Measurements from ENCODE around the gene LRRIQ4.

LRRIQ4 gene

GRCh38 chr3:169861871-169862270 lies 49.2 kb downstream of the LRRIQ4 start:
- no peak for DNase-seq

GRCh38 chr3:169863458-169863899 lies 50.8 kb downstream of the LRRIQ4 start:
- peak; percentile 58 for DNase-seq

GRCh38 chr3:169864270-169864669 lies 51.6 kb downstream of the LRRIQ4 start:
- no peak for DNase-seq

- DNase-seq, result no peak
Observed at GRCh38 chr3:169865176-169865767, 52.6 kb downstream of the LRRIQ4 start.

GRCh38 chr3:169867584-169868210 lies 55.0 kb downstream of the LRRIQ4 start:
- DNase-seq, result no peak

GRCh38 chr3:169868369-169868768 lies 55.7 kb downstream of the LRRIQ4 start:
- no peak for DNase-seq

GRCh38 chr3:169869484-169870220 lies 57.0 kb downstream of the LRRIQ4 start, which contains the start of gene LRRC31:
TSS of gene LRRC31 (minus strand) at chr3:169869935. CDS start at chr3:169869807, 128 bp downstream.
- no peak for DNase-seq

- no peak for DNase-seq
Observed at GRCh38 chr3:169871129-169871886, 58.6 kb downstream of the LRRIQ4 start.

- no peak for DNase-seq
Observed at GRCh38 chr3:169879013-169879557, 66.4 kb downstream of the LRRIQ4 start.

GRCh38 chr3:169879845-169880575 lies 67.3 kb downstream of the LRRIQ4 start:
- DNase-seq, result no peak

GRCh38 chr3:169880576-169881250 lies 68.0 kb downstream of the LRRIQ4 start:
- DNase-seq, result no peak

- no peak for DNase-seq
Observed at GRCh38 chr3:169886671-169887070, 74.0 kb downstream of the LRRIQ4 start.

All from NCI-H2227 treated with DMSO at 0.1 percent for 48 hours (cell line).